ENCODE measurements around the gene GNG8. TPM values are rescaled to one million over a fixed set of nuclear protein-coding genes. Genes with fewer than 3 reads are reported as not detected.

Gene GNG8
- total RNA-seq, 1 experiment from 2014 or later = not detected

- intact Hi-C loops (cut with micrococcal nuclease) = no loop called here
- Mint-ChIP-seq H3K4me3 (ENCODE audit: unreplicated experiment) (no peak overlapping the region), H3K4me1 (ENCODE audit: insufficient read depth, unreplicated experiment) (peaks cover 15% of the 10 kb centered on the region), H3K9me3 (ENCODE audit: unreplicated experiment) (no peaks in the 10 kb centered on the region), H3K36me3 (ENCODE audit: insufficient read depth, unreplicated experiment) (no peaks in the 10 kb centered on the region), H3K27ac (ENCODE audit: low read depth, unreplicated experiment) (no peak overlapping the region), H3K27me3 (ENCODE audit: insufficient read depth, unreplicated experiment) (no peaks in the 10 kb centered on the region)
- no peak for DNase-seq (ENCODE audit: unreplicated experiment)
- no peak for TF ChIP-seq CTCF (IDR thresholded peaks at IDR 0.05; ENCODE audit: unreplicated experiment)
- CTCF ChIA-PET = interaction anchor here (0.8 to 1.5 kb wide), 3 partner anchors 7 to 39 kb away, joined by 4 to 7 read pairs (median 6); partner anchors contain the start of gene DACT3
- POLR2A ChIA-PET = interaction anchor here (1.4 kb wide), 1 partner anchor 10 kb away, joined by 7 read pairs; no protein-coding TSS in a partner anchor
- BruUV-seq (replicated peaks) = no TSS peak
Measured at GRCh38 chr19:46622118-46622446, 13.9 kb downstream of the GNG8 start.

GRCh38 chr19:46621191-46622117 is 14.5 kb downstream of the GNG8 start:
- no peak for DNase-seq (ENCODE audit: unreplicated experiment)
- no peaks in the 10 kb centered on the region for H3K36me3 Mint-ChIP-seq (ENCODE audit: insufficient read depth, unreplicated experiment)
- BruUV-seq (replicated peaks) = no TSS peak
- no peak overlapping the region for H3K4me3 Mint-ChIP-seq (ENCODE audit: unreplicated experiment)
- intact Hi-C loops (cut with micrococcal nuclease) = no loop called here
- no peaks in the 10 kb centered on the region for H3K27me3 Mint-ChIP-seq (ENCODE audit: insufficient read depth, unreplicated experiment)
- POLR2A ChIA-PET = interaction anchor here (0.9 to 1.4 kb wide), 2 partner anchors 9 to 11 kb away, joined by 3 to 7 read pairs; no protein-coding TSS in a partner anchor
- H3K27ac Mint-ChIP-seq (ENCODE audit: low read depth, unreplicated experiment) = no peak overlapping the region
- no peak for TF ChIP-seq CTCF (IDR thresholded peaks at IDR 0.05; ENCODE audit: unreplicated experiment)
- CTCF ChIA-PET = interaction anchor here (1.4 to 1.9 kb wide), 2 partner anchors 10 to 40 kb away, joined by 4 to 12 read pairs; partner anchors contain the start of gene DACT3
- no peaks in the 10 kb centered on the region for H3K9me3 Mint-ChIP-seq (ENCODE audit: unreplicated experiment)
- H3K4me1 Mint-ChIP-seq (ENCODE audit: insufficient read depth, unreplicated experiment) = peaks cover 21% of the 10 kb centered on the region

- BruUV-seq (replicated peaks) = no TSS peak
- Mint-ChIP-seq H3K27ac (ENCODE audit: low read depth, unreplicated experiment) (no peak overlapping the region), H3K9me3 (ENCODE audit: unreplicated experiment) (no peaks in the 10 kb centered on the region), H3K36me3 (ENCODE audit: insufficient read depth, unreplicated experiment) (no peaks in the 10 kb centered on the region), H3K4me1 (ENCODE audit: insufficient read depth, unreplicated experiment) (peaks cover 21% of the 10 kb centered on the region), H3K4me3 (ENCODE audit: unreplicated experiment) (no peak overlapping the region), H3K27me3 (ENCODE audit: insufficient read depth, unreplicated experiment) (no peaks in the 10 kb centered on the region)
- TF ChIP-seq CTCF (IDR thresholded peaks at IDR 0.05; ENCODE audit: unreplicated experiment) = no peak
- no peak for DNase-seq (ENCODE audit: unreplicated experiment)
- ChIA-PET POLR2A (interaction anchor here (0.9 kb wide), 1 partner anchor 12 kb away, joined by 3 read pairs; no protein-coding TSS in a partner anchor), CTCF (interaction anchor here (1.9 kb wide), 1 partner anchor 41 kb away, joined by 12 read pairs; the partner anchor contains the start of gene DACT3)
- intact Hi-C loops (cut with micrococcal nuclease) = no loop called here
Measured at GRCh38 chr19:46620716-46621115, 15.3 kb downstream of the GNG8 start.

- intact Hi-C loops (cut with micrococcal nuclease) = no loop called here
- Mint-ChIP-seq H3K27me3 (ENCODE audit: insufficient read depth, unreplicated experiment) (no peaks in the 10 kb centered on the region), H3K27ac (ENCODE audit: low read depth, unreplicated experiment) (no peak overlapping the region), H3K4me3 (ENCODE audit: unreplicated experiment) (no peak overlapping the region), H3K9me3 (ENCODE audit: unreplicated experiment) (no peaks in the 10 kb centered on the region), H3K4me1 (ENCODE audit: insufficient read depth, unreplicated experiment) (peaks cover 17% of the 10 kb centered on the region), H3K36me3 (ENCODE audit: insufficient read depth, unreplicated experiment) (no peaks in the 10 kb centered on the region)
- DNase-seq (ENCODE audit: unreplicated experiment) = no peak
- ChIA-PET POLR2A (no interaction called here), CTCF (interaction anchor here (1.9 kb wide), 1 partner anchor 41 kb away, joined by 12 read pairs; the partner anchor contains the start of gene DACT3)
- no TSS peak for BruUV-seq (replicated peaks)
- TF ChIP-seq CTCF (IDR thresholded peaks at IDR 0.05; ENCODE audit: unreplicated experiment) = no peak
Measured at GRCh38 chr19:46620267-46620666, 15.7 kb downstream of the GNG8 start.

Data from MCF 10A (cell line).